ENCODE results near the gene CBLB. TPM values are rescaled to one million over a fixed set of nuclear protein-coding genes. Genes with fewer than 3 reads are reported as not detected.

Gene CBLB
- total RNA-seq, 2 donors from 2014 or later, result 20.2 to 34.5 TPM

DNA sequence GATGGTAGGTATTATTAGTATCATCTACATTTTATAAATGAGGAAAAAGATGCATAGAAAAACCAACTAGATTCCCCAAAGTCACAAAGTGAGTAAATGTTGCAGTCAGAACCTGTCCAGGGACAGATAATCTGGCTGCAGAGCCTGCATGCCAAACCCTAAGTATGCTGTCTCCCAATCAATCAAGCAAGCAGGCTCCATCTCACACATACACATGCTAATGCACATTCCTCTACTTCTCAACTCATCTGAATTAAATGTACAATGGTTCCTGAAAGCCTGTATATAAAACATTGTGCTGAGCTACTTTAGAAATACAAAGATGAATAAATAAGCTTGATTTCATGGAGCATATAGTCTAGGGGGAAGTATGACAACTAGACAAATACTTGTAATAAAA lies 101.0 kb downstream of the CBLB start:
- Histone ChIP-seq H3K4me1 (no peaks in the 10 kb centered on the region), H3K9me3 (no peaks in the 10 kb centered on the region), H3K36me3 (no peaks in the 10 kb centered on the region), H3K27me3 (no peaks in the 10 kb centered on the region), H3K9ac (ENCODE audit: low read depth in 2 of 2, low read length in 2 of 2) (no peak overlapping the region), H3K4me3 (no peak overlapping the region), H3K27ac (no peak overlapping the region)
- TF ChIP-seq, protein P1, sequence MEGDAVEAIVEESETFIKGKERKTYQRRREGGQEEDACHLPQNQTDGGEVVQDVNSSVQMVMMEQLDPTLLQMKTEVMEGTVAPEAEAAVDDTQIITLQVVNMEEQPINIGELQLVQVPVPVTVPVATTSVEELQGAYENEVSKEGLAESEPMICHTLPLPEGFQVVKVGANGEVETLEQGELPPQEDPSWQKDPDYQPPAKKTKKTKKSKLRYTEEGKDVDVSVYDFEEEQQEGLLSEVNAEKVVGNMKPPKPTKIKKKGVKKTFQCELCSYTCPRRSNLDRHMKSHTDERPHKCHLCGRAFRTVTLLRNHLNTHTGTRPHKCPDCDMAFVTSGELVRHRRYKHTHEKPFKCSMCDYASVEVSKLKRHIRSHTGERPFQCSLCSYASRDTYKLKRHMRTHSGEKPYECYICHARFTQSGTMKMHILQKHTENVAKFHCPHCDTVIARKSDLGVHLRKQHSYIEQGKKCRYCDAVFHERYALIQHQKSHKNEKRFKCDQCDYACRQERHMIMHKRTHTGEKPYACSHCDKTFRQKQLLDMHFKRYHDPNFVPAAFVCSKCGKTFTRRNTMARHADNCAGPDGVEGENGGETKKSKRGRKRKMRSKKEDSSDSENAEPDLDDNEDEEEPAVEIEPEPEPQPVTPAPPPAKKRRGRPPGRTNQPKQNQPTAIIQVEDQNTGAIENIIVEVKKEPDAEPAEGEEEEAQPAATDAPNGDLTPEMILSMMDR (IDR thresholded peaks at IDR 0.05), result no peak
- intact Hi-C loops (cut with DNase I), result no loop called here
- DNase-seq, result no peak

DNA sequence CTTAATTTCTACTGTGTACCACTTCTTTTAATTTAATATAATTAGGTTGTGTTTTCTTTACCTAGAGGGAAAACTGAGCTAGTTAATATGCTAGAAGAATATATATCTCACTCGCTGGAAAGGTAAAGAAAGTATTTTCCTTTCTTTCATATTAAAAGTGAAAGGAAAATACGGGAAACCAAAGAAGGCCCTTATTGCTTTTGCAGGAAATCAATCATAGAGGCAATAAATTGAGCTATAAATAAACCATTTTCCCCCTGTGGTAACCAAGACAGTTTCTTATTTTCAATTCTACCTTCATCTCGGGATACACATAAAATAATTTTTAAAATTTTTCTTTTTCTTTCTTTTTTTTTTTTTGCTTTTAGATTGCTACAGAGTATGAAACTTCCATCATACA lies 101.6 kb downstream of the CBLB start:
- no peaks in the 10 kb centered on the region for H3K36me3 ChIP-seq
- no peak overlapping the region for H3K9ac ChIP-seq (ENCODE audit: low read depth in 2 of 2, low read length in 2 of 2)
- H3K27me3 ChIP-seq, result no peaks in the 10 kb centered on the region
- no peak for DNase-seq
- TF ChIP-seq, protein P1 (IDR thresholded peaks at IDR 0.05), result no peak
- no peaks in the 10 kb centered on the region for H3K4me1 ChIP-seq
- H3K4me3 ChIP-seq, result no peak overlapping the region
- H3K9me3 ChIP-seq, result no peaks in the 10 kb centered on the region
- intact Hi-C loops (cut with DNase I), result no loop called here
- H3K27ac ChIP-seq, result no peak overlapping the region

DNA sequence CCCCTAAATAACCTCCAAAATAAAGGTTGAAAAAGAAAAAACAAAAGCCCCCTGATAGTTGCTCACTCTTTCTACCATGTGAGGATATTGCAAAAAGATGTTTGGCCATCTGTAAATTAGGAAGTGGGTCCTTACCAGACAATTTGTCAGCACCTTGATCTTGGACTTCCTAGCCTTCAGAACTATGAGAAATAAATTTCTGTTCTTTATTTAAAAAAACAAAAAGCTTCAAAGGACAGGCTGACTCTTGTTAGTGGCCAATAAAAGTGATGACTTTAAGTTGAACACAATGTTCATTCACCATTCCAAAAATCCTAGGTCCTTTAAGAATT lies 103.5 kb downstream of the CBLB start:
- H3K36me3 ChIP-seq, result no peaks in the 10 kb centered on the region
- H3K9me3 ChIP-seq, result no peaks in the 10 kb centered on the region
- H3K4me3 ChIP-seq, result no peak overlapping the region
- TF ChIP-seq, protein P1 (IDR thresholded peaks at IDR 0.05), result no peak
- H3K27ac ChIP-seq, result no peak overlapping the region
- no peaks in the 10 kb centered on the region for H3K4me1 ChIP-seq
- intact Hi-C loops (cut with DNase I), result no loop called here
- no peaks in the 10 kb centered on the region for H3K27me3 ChIP-seq
- DNase-seq, result no peak
- H3K9ac ChIP-seq (ENCODE audit: low read depth in 2 of 2, low read length in 2 of 2), result no peak overlapping the region

DNA sequence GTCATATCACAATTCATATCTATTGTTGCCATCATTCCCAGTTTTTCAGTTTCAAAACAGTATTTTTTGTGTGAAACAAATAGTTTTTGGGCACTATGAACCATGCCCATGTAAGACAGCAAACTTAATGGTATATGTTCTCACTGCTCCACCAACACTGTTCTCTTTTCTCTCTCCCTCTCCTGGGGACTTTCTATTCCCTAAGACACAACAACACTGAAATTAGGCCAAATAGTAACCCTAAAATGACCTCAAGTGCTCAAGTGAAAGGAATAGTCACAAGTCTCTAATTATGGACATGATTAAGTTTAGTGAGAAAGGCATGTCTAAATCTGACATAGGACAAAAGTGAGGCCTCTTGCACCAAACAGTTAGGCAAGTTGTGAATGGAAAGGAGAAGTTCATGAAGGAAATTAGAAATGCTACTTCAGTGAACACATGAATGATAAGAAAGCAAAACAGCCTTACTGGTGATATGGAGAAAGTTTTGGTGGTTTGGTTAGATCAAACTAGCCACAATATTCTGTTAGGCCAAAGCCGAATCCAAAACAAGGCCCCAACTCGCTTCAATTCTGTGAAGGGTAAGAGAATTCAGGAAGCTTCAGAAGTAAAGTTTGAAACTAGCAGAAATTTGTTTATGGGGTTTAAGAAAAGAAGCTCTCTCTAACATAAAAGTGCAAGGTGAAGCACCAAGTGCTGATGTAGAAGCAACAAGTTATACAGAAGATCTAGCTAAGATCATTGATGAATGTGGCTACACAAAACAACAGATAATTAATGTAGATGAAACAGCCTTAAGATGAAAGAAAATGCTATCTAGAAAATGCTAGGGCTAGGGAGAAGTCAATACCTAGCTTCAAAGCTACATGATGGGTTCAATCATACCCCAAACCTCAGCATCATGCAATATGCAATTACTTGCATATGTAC lies 104.2 kb downstream of the CBLB start:
- Histone ChIP-seq H3K4me3 (no peak overlapping the region), H3K9ac (ENCODE audit: low read depth in 2 of 2, low read length in 2 of 2) (no peak overlapping the region), H3K36me3 (no peaks in the 10 kb centered on the region), H3K4me1 (no peaks in the 10 kb centered on the region), H3K9me3 (no peaks in the 10 kb centered on the region), H3K27ac (no peak overlapping the region), H3K27me3 (no peaks in the 10 kb centered on the region)
- intact Hi-C loops (cut with DNase I), result no loop called here
- TF ChIP-seq, protein P1 (IDR thresholded peaks at IDR 0.05), result no peak
- no peak for DNase-seq

DNA sequence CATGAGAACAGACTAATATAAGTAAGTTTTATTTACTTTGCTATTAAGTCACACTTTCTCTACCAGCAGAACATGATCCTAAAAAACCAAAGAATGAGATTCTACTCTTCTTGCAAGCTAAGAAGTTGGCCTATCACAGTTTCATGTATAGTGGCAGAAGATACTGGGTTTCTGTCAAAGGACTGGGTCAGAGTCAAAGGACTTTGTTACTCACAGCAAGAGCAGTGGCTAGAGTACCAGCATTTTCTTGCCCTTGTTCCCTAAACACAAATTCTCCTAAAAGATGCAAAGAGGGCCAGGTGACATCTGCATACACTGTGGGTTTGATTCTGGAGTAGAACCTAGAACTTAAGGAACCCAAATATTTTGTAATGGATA lies 105.2 kb downstream of the CBLB start:
- DNase-seq, result no peak
- Histone ChIP-seq H3K9me3 (no peaks in the 10 kb centered on the region), H3K27me3 (no peaks in the 10 kb centered on the region), H3K27ac (no peak overlapping the region), H3K36me3 (no peaks in the 10 kb centered on the region), H3K4me1 (no peaks in the 10 kb centered on the region), H3K9ac (ENCODE audit: low read depth in 2 of 2, low read length in 2 of 2) (no peak overlapping the region), H3K4me3 (no peak overlapping the region)
- TF ChIP-seq, protein P1 (IDR thresholded peaks at IDR 0.05), result no peak
- intact Hi-C loops (cut with DNase I), result no loop called here

Data from colonic mucosa (tissue), 4 donors.